Hypothalamus (tissue), 51 donors: ENCODE data around the gene WDPCP.
A peak's percentile ranks its signal among the peaks of the same experiment; 100 is the strongest.
"Not testable (repeated sequence)": the region's sequence is repeated elsewhere in the genome, so short reads cannot be mapped to it uniquely, and the experiment has no call there.

Experiments used
- DNase-seq, 51 donors: peaks; one replicate each; lab custom pipeline; 2025; lab: John Stamatoyannopoulos, UW

The WDPCP gene

DNA sequence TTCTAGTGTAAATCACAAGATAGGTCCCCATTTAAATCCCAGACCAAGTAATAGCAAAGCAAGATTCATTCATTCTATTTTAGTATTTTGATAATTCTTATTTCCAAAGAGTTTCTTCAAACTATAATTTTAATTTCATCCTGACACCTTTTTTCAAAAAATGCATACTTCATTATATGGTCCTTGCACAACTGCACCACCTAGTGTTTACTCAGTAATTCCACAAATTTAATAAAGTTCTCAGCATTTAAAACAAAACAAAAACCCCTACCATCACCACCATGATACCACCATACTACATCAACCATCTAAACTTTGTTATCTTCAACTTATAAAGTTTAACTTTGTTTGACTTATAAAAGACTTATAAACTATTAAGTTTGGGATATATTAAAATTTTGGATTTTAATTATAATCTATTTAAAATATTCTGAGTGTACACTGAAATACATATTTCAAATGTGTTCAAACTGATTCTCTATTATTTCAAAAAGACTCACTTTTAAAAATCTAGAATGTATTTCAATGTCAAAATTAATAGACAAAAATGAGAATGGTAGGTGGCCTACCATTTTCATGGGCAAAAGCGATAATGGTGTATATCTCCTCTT, 44.2 kb downstream of the WDPCP start:
- DNase-seq = no peak

DNA sequence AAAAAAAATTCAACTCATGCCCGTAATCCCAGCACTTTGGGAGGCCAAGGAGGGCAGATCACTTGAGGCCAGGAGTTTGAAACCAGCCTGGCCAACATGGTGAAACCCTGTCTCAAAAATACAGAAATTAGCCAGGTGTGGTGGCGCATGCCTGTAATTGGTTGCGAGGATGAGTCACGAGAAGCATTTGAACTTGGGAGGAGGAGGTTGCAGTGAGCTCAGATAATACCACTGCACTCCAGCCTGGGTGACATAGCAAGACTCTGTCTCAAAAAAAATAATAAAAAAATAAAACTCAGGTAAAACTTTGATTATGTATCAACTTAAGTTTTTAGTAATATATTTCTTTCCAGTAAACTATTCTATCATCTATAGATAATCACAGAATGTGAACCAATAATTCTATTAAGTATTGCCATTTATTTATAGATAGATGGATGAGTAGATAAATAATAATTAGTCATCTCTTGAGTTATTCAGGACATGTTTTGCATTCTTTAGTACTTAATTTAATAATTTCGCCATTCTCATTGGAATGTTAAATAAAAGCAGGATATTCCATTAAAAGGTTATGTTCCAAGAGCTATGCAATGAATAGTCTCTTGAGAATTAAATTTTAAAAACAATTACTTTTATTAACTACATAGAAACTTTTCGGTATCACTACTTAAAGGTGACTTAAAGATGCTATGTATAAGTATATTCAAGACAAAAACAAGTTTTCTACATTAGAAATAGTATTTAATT, 48.7 kb downstream of the WDPCP start:
- no peak for DNase-seq

DNA sequence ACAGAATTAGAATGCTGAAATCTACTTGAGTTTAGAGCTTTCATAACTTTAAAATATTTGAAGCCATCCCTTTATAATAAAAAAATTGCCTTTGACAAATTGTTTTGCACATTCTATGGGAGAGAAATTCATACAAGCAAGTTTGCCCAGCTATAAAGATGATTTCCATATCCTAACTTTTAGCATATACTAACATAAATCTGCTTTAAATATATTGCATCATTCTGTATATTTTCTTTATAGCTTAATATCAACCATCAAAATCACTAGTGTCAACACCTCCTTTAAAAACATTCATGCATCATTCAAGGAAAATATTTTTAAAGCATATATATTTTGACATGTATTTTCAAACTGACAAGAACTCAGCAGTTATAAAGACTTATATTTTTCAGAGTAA, 49.9 kb downstream of the WDPCP start:
- DNase-seq = no peak

- DNase-seq = no peak
Measured at GRCh38 chr2:63537306-63537705, 51.0 kb downstream of the WDPCP start.

GRCh38 chr2:63530704-63531279, 57.5 kb downstream of the WDPCP start:
- DNase-seq = no peak

DNA sequence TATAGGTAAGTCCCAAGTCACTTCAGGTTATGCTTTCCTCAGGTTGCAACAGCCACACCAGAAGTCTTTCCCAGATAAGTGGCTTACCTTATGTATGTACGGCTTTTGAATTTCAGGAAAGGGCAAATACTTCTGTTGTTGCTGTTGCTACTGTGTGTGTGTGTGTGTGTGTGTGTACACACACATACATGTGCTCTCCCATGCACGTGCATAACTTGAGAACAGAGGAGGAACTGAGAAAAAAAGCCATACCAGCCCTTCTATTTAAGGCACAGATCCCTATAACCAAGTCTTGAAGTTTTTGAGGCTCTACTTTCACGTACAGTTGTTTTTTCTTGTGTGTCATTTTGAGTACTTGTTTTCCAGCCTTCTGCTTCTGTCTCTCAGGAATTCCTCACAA, 62.4 kb downstream of the WDPCP start:
- no peak for DNase-seq

GRCh38 chr2:63522950-63523349, 65.3 kb downstream of the WDPCP start:
- DNase-seq = no peak

GRCh38 chr2:63520793-63521192, 67.5 kb downstream of the WDPCP start:
- DNase-seq = no peak

DNA sequence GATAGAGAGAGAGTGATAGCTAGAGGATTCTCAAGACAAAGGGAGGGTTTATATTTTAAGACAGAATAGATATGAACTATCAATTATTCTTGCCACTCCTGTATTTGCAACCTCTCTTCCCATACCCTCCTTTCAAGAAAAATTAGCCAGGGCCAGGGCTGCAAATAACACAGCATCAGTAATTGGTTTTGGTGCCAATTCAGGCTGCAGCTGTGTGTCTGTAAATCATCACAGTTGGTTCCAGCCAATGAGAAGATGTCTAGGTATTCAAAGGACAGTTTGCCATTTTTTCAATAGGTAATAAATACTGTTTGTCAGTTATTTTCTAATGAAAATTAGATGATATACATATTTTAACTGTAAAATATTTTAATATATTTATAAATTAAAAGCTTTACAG, 73.5 kb downstream of the WDPCP start:
- no peak for DNase-seq

DNA sequence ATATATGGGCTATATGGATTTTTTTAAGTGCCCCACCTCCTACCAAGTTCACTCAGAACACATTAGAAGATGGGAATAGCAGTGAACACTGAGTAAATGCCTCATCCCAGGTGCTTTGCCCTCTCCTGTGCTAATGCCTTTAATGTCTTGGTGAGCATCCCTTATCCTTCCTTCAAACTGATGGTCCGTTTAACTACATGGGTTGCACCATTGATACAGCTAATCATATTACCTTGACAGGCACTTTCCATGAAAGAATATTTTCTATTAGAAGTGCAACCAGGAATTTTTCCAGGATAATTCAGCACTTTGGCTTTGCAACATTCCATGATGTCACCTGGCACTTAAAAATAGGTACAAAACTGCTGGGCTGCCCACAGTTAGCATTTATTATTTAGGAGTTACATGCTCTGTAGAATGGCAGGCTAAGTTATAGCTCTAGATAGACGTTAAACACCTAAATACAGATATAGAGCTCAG, 74.0 kb downstream of the WDPCP start:
- no peak for DNase-seq

DNA sequence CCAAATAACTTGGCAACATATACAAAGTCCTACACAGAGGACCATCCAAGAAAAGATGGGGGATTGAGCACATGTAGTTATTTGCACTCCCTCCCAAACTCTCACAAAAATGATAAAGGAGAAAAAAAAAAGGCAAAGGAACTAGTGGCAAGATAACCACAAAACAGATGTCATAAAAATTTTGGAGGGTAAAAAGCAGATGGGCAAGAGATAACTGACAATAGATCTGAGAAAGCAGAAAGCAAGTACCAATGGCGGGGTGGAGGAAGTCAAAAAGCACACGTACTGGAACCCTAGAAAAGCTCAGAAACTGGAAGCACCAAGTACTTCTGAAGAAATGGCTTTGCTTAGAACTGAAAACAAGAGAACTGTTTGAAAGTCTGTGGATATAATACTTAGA, 82.0 kb downstream of the WDPCP start:
- DNase-seq = no peak

DNA sequence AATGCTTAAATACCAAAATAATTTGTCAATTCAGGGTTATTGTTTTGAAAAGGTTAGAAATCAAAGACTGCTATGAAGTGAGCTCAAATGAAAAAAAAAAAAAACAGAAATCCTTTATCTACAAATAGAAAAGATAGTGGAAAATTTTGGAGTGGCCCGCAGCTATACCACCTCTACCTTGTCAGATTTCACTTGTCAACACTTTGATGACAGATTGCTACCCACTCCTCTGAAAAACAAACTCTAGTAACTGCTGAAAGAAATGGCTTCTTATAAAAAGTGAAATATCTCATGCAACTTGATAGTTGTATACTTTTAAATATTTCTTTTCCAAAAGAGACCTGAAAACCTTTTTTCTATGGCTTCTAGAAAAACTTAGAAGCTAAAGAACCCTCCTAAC, 84.5 kb downstream of the WDPCP start:
- DNase-seq = no peak

- DNase-seq = no peak
Measured at GRCh38 chr2:63500398-63500797, 87.9 kb downstream of the WDPCP start.

GRCh38 chr2:63497576-63497975, 90.7 kb downstream of the WDPCP start:
- no peak for DNase-seq

DNA sequence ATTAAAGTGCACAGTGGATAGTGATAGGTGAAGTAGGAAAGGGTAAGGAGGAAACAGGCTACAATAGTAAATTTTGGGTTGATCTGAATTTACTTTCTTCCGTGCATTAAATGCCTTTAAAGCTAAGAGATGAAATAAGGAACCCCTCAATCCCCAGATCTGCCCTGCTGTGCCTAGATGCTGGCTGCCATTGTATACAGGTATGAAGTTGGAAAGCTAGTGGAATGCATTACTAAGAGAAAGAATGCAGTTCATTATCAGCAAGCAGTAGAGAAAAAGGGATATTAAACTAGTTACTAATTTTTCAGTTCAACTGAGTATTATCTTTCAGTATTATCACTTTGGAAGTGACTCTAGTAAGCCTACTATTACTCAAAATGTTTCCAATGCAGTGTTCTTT, 93.3 kb downstream of the WDPCP start:
- DNase-seq = no peak

DNA sequence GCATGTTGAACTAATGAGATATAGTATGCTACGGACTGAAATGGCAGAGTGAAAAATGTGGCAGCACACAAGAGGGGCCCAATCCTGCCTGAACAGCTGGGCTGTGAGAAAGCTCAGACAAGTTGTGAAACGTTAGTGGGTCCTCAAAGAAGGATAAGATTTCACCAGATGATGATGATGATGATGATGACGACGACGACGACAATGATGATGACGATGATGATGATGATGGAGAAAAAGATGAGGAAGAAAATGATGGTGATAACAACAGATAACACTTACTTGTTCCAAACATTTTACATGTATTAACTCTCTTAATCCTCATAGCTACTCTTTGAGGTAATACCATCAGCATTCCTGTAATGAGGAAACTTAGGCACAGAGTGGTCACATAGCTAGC, 94.2 kb downstream of the WDPCP start:
- no peak for DNase-seq

- peak in 13 of 51 donors; percentile 0 to 36 (median 9) for DNase-seq
Measured at GRCh38 chr2:63488118-63488713, 100.1 kb downstream of the WDPCP start.

DNA sequence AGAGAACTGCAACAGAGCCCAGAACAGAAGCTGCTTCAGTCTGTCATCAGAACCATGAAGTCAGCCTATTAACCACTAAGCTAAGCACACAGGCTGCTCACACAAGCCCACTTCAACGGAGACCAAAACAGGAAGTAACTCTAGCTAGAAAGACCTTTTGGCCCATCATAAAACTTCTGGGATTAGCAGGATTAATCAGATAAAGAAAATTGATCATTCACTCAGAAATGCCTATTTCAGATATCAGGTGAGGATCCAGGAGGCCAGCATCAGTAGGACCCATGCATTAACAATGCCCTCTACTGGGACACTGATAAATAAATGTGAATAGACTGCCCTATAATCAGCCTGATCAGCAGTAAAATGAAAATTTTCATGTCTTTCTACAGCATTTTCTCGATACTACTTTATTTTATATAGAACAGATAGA, 101.4 kb downstream of the WDPCP start:
- DNase-seq = peak in 3 of 51 donors; percentile 2 to 30 (median 13)

DNA sequence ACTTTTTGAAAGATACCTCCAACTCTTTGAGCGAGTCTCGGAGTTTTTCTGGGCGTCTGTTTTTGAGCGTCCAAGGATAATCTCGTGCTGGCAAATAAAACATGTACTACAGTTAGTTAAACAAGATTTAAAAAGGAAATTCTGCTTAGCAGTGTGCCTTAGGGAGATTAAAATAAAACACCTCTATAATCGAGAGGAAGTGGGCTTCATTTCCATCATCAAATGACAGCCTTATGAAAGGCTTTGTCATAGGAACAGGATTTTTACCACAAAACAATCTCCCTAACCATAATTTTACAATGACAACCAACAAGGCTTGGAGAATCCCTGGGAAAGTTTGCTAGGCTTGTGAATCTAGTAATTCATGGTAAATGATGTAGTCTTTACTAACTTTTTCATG, 103.4 kb downstream of the WDPCP start:
- peak in 2 of 51 donors; percentile 15 to 23 for DNase-seq

DNA sequence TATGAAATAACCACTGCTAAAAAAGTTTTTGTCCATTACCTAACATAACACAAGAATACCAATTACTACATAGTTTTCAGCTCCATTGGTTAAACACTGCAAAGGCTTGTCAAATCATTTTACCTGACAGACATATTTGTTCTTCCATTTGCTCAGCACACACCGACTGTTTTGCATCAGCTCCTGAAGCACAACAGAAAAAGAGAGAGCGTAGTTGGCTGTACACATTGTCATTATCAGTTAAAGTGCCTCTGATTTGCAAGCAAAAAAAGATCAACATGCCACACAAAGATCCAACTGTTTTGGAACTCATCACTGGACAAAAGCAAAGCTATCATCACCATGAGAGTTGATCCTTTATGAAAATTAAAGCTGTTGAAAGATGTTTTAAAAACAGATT, 103.8 kb downstream of the WDPCP start:
- DNase-seq = peak in 3 of 51 donors; percentile 1 to 23 (median 1)

DNA sequence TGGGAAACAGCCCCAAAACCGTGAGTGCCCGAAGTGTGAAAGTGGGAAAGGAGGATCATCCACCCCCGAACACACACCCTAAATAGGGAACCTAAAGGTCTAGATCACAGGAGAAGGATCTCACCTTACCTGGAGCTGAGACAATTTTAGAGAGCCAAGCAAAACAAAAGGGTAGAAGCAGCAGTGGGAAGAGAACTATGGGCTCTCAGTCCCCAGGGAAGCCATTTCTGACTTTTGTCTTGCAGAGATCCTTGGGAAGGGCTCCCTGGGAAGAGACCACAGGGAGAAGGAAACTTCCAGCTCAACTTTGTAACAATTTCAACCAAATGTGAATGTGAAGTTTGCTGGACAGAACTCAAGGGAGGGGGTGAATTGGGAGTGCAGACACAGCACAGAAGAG, 110.6 kb downstream of the WDPCP start:
- DNase-seq = no peak

- DNase-seq = not testable (repeated sequence)
Measured at GRCh38 chr2:63469313-63469712, 119.0 kb downstream of the WDPCP start.
